G401.6 (cell line): ENCODE data around the gene CD72.
A peak's percentile ranks its signal among the peaks of the same experiment; 100 is the strongest.
"Not testable (repeated sequence)": the region's sequence is repeated elsewhere in the genome, so short reads cannot be mapped to it uniquely, and the experiment has no call there.

Experiments
- FAIRE-seq: peaks from 2 replicates; lab custom pipeline; 2012; peaks lifted over from hg19 to GRCh38; lab: Jason Lieb, UNC

Gene CD72

DNA sequence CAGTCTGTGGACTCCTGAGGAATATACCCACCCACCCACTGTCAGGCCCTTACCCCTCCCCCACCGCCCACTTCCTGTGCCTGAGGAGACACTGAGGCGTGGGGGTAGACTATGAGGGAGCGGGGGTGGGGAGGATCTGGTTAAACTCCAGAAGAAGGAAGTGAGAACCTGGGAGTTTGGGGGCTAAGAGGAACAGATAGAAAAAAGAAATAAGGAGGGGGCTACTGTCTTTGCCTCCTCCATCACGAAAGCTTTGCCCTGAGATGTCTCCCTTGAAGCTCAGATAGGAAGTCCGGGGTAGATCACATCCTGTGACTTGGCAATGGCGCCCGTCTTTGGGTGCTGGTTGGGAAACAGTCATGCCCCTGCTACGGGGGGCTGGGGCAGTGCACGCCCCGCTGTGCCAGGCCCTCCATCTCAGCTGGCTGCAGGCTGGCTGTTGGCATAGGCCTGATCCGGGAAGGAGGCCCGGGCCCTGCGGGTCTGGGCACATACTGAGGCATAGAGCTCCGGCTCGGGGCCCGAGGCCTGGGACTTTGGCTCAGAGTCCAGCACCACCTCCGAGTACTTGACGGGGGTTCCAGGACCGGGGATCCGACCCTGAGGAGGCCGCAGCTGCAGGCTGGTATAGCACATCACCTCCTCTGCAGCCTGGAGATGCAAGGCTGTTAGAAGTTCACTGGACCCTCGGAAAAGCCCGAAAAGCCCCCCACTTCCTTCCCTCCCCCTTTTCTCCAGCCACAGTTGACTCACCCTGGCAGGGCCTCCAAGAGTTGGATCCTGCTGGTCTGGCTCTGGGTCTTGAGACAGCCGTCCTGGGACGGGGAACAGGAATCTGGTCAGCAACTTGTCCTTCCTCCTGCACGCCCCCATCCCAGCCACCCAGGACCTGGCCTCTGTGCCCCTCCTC is 31.5 kb upstream of the CD72 start:
- no peak for FAIRE-seq

- FAIRE-seq: peak; percentile 73
Measured at GRCh38 chr9:35646533-35647265, 28.5 kb upstream of the CD72 start.

DNA sequence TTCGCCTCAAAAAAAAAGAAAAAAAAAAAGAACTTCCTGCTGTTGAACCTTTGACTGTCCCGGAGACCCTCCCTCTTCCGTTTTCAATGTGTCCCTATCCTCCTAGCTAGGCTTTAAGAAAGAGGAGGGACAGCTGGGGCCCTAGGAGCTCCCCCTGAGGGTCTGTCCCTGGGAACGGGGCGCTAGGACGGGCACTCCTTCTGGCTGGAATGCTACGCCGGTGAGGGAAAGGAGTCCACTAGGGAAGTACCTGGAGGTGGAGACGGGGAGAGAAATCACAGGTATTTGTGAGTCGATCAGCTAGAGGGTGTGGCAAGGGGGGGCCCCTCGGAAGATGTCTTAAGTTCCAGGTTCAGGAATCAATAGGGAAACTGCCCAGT is 27.9 kb upstream of the CD72 start:
- no peak for FAIRE-seq

GRCh38 chr9:35645736-35646135 is 27.5 kb upstream of the CD72 start:
- FAIRE-seq: not testable (repeated sequence)

- FAIRE-seq: no peak
Measured at GRCh38 chr9:35643046-35643445, 24.8 kb upstream of the CD72 start.

DNA sequence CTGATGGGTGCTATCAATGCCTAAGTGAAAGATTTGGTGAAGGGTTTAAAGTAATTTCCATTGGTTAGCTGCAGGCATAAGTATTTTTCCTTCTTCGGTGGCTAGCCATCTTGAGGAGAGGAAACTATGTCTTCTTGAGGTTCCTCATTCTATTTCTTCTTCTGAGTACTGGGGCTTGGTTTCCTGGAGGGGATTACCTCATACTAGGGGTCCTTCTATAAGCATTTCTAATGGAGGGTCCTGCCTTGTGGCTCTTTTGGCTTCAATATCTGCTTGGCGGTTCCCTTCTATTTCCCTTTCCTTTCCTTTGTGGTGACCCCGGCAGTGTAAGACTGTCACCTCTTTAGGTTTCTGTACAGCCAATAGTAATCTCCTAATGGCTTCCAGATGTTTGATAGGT is 23.3 kb upstream of the CD72 start:
- FAIRE-seq: not testable (repeated sequence)

GRCh38 chr9:35640431-35640830 is 22.2 kb upstream of the CD72 start:
- FAIRE-seq: not testable (repeated sequence)

- no peak for FAIRE-seq
Measured at GRCh38 chr9:35639631-35640030, 21.4 kb upstream of the CD72 start.

DNA sequence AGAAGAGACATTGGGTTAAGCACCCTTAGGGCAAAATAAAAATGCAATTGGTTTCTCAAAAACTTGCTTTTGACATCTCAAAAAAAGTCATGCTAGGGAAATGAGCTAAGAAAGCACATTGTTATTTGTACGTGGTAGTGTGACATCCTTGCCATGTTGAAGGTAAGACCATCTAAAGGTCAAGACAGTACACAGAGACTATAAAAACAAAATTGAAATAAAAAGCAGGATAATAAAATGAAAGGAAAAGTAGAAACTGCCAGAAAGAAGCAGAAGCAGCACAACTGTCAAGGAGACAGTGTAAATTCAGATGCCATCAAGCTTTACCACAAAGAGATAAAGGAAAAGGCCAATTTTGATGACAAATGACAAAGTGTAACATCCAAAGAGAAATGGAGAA is 21.0 kb upstream of the CD72 start:
- not testable (repeated sequence) for FAIRE-seq

- not testable (repeated sequence) for FAIRE-seq
Measured at GRCh38 chr9:35638751-35639150, 20.5 kb upstream of the CD72 start.

- FAIRE-seq: not testable (repeated sequence)
Measured at GRCh38 chr9:35637427-35637955, 19.3 kb upstream of the CD72 start.

- FAIRE-seq: not testable (repeated sequence)
Measured at GRCh38 chr9:35636877-35637246, 18.6 kb upstream of the CD72 start.

GRCh38 chr9:35636135-35636876 is 18.1 kb upstream of the CD72 start:
- no peak for FAIRE-seq

DNA sequence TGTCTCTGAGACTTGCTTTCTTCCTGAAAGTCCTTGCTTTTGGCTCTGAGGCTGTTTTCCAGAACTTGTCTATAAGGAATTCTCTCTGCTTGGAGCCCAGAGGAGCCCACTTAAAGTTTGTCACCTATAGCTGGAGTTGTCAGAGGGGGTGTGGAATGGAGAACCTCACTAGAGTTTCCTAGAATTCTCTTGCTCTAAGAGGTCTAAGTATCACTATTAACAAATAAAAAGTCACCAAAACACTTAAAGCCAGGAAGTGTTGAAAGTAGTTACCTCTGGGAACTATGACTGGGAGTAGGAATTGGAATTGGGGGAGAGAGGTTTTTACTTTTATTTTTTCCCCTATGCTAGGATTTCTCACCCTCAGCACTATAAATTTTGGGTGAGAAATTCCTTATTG is 17.5 kb upstream of the CD72 start:
- no peak for FAIRE-seq

- FAIRE-seq: no peak
Measured at GRCh38 chr9:35629597-35629996, 11.4 kb upstream of the CD72 start.

GRCh38 chr9:35628389-35628991 is 10.3 kb upstream of the CD72 start:
- no peak for FAIRE-seq

GRCh38 chr9:35627575-35627974 is 9.4 kb upstream of the CD72 start:
- no peak for FAIRE-seq

DNA sequence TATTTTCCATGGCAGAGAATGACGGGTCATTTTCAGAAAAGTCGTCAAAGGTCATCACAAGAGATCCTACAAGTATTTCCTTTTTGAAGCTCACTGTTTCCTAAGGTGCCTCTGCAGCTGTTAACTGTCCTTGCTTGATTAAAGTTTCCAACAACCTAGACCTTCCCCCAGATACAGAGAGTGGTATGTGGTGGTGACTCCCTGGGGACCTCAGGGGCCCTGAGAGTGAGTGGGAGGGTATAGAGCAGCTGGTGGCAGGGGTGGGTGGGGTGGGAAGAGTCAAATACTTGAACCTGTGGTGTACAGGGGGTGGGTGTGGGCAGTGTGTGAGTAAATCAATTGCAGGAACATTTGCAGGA is 1.6 kb upstream of the CD72 start:
- FAIRE-seq: no peak

DNA sequence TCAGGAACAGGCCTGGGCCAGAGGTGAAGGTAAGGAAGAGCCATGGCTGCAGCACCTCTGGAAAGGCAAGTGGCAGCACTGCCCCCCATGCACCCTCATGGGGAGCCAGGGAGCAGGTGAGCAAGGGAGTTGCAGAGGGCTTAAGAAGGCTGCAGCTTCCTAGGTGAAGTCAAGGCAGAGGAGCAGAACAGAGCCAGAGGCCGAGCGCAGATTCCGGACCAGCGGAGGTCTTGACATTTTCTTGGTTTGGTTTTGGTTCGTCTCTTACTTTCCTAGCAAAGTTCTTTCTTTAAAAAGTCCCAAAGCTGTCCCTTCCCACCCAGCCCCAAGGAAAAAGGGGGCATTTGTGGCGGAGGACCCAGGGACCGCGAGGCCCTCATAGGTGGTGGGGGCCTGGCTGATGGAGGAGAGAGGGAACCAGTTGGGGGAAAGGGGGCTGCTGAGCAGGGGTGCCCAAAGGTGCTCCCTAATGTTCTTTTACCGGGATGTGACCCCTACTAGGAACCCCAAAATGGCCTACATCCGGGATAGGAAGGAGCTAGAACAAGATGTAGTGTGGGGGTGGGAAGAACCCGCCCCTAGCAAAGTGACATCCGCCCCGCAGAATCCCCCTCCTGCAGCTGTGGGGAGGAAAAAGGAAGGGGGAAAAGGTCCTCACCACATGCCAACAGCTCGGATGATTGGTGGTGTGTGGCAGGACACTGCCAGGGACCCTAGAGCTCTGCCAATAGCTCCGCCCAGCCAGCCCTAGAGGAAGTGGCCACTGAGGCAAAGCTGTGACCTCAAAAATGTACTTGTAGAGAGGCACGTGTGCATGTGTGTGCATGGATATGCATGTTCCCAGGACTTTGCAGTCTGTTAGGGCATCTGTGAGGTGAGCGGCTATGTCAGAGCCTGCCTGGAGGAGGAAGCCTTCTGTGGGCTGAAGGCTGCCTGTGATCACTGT is 914 bp upstream of the CD72 start:
- no peak for FAIRE-seq

- FAIRE-seq: no peak
Measured at GRCh38 chr9:35617548-35617947, 665 bp downstream of the CD72 start.
